KMS-11 (cell line): ENCODE data around the gene RASGEF1B.

Experiments
- H2AFZ ChIP-seq: fragments of 200-600 bp; sonication (generic); 2 replicates; pipeline ENCODE4 v1.6.1; 2016; ENCODE audit warnings: antibody characterized with exemption, mixed run types, low read depth
- H3K27ac ChIP-seq: fragments of 200-600 bp; sonication (generic); 2 replicates; pipeline ENCODE4 v1.6.1; 2016; ENCODE audit warnings: mild to moderate bottlenecking, mixed run types
- H3K27me3 ChIP-seq: fragments of 200-600 bp; sonication (generic); 2 replicates; pipeline ENCODE4 v1.6.1; 2017; ENCODE audit warnings: mild to moderate bottlenecking, low read depth, mixed run types, moderate library complexity; ENCODE audit not compliant: insufficient read depth
- H3K36me3 ChIP-seq: fragments of 200-600 bp; sonication (generic); 2 replicates; pipeline ENCODE4 v1.6.1; 2017; ENCODE audit warnings: mild to moderate bottlenecking, mixed run types; ENCODE audit not compliant: insufficient read depth
- H3K4me1 ChIP-seq: fragments of 200-600 bp; sonication (generic); 2 replicates; pipeline ENCODE4 v1.6.1; 2016; ENCODE audit warnings: mild to moderate bottlenecking, low read depth, mixed run types; ENCODE audit not compliant: poor library complexity, severe bottlenecking
- H3K4me2 ChIP-seq: fragments of 200-600 bp; sonication (generic); 2 replicates; pipeline ENCODE4 v1.7.0; 2016; ENCODE audit warnings: mild to moderate bottlenecking, mixed run types
- H3K4me3 ChIP-seq: fragments of 200-600 bp; sonication (generic); IDR thresholded peaks from 2 replicates; pipeline ENCODE4 v1.6.1; 2017; ENCODE audit warnings: low read depth, low read length, mixed read lengths; ENCODE audit not compliant: insufficient read depth
- H3K79me2 ChIP-seq: fragments of 200-600 bp; sonication (generic); 2 replicates; pipeline ENCODE4 v1.6.1; 2016; ENCODE audit warnings: low read depth, mixed run types; ENCODE audit not compliant: insufficient read depth
- H3K9ac ChIP-seq: fragments of 200-600 bp; sonication (generic); 2 replicates; pipeline ENCODE4 v1.6.1; 2016; ENCODE audit warnings: mild to moderate bottlenecking, mixed run types
- H4K20me1 ChIP-seq: fragments of 200-600 bp; sonication (generic); 2 replicates; pipeline ENCODE4 v1.6.1; 2016; ENCODE audit warnings: mild to moderate bottlenecking, mixed run types; ENCODE audit not compliant: insufficient read depth
- TF ChIP-seq, protein P1 (sequence below): fragments of 200-600 bp; sonication (generic); conservative IDR thresholded peaks from 2 replicates; pipeline ENCODE4 v1.6.1; 2017; ENCODE audit warnings: low read depth, mild to moderate bottlenecking, antibody characterized with exemption, low read length, moderate library complexity, mixed read lengths

The RASGEF1B gene

DNA sequence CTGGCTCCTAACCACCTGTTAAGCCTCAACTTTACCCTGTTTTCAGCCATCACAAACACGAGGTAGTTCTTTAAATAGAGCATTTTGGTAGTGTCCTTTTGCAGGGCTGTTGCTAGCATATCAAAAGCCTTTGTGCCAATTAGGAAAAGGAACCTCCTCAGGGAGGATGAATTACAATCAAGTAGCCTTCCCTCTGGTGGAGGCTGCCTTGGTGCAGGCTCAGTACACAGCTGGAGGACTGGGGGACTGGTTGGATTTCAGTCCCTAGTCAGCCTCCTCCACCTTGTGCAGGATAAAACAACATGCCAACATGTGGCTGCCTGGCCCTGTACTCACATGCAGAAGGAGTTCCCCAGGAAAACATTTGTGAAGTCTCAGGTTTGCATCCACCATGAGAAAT, 53.1 kb downstream of the RASGEF1B start:
- H2AFZ ChIP-seq = no peak overlapping the region
- no peaks in the 10 kb centered on the region for H4K20me1 ChIP-seq
- H3K9ac ChIP-seq = no peak overlapping the region
- H3K4me2 ChIP-seq = no peak overlapping the region
- H3K27ac ChIP-seq = no peak overlapping the region
- H3K27me3 ChIP-seq = no peaks in the 10 kb centered on the region
- H3K4me3 ChIP-seq = no peak overlapping the region
- H3K79me2 ChIP-seq = no peaks in the 10 kb centered on the region
- no peaks in the 10 kb centered on the region for H3K36me3 ChIP-seq
- H3K4me1 ChIP-seq = no peaks in the 10 kb centered on the region
- TF ChIP-seq, protein P1, sequence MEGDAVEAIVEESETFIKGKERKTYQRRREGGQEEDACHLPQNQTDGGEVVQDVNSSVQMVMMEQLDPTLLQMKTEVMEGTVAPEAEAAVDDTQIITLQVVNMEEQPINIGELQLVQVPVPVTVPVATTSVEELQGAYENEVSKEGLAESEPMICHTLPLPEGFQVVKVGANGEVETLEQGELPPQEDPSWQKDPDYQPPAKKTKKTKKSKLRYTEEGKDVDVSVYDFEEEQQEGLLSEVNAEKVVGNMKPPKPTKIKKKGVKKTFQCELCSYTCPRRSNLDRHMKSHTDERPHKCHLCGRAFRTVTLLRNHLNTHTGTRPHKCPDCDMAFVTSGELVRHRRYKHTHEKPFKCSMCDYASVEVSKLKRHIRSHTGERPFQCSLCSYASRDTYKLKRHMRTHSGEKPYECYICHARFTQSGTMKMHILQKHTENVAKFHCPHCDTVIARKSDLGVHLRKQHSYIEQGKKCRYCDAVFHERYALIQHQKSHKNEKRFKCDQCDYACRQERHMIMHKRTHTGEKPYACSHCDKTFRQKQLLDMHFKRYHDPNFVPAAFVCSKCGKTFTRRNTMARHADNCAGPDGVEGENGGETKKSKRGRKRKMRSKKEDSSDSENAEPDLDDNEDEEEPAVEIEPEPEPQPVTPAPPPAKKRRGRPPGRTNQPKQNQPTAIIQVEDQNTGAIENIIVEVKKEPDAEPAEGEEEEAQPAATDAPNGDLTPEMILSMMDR = no peak

DNA sequence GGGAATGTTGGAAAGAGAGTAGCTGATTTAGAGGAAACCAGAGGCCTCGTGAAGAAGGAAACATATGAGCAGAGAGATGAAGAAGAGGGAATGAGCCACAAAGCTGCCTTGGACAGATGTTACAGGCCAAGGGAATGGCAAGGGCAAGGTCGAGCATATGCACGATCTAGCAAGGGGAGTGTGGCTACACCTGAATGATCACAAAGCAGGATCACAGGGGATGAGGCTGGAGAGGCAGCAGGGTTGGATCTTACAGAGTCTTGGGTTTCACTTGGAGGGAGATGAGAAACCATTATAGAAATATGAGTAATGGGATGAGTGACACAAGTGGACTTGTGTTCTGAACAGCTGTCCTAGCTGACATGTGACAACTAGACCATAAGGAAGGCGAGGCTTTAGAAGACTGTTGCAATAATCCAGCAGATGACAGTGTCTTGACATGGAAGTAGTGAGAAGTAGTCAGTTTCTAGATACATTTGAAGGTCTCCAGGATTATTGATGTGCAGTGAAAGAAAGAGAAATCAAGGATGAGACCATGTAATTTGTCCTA, 58.7 kb downstream of the RASGEF1B start:
- no peak overlapping the region for H3K27ac ChIP-seq
- TF ChIP-seq, protein P1 = no peak
- H3K4me3 ChIP-seq = no peak overlapping the region
- H3K4me1 ChIP-seq = no peaks in the 10 kb centered on the region
- H4K20me1 ChIP-seq = no peaks in the 10 kb centered on the region
- H3K36me3 ChIP-seq = no peaks in the 10 kb centered on the region
- no peaks in the 10 kb centered on the region for H3K27me3 ChIP-seq
- no peaks in the 10 kb centered on the region for H3K79me2 ChIP-seq
- H2AFZ ChIP-seq = no peak overlapping the region
- no peak overlapping the region for H3K4me2 ChIP-seq
- H3K9ac ChIP-seq = no peak overlapping the region

GRCh38 chr4:81410680-81411079, 61.0 kb downstream of the RASGEF1B start:
- H4K20me1 ChIP-seq = no peaks in the 10 kb centered on the region
- peaks cover under 1% of the 10 kb centered on the region for H3K4me1 ChIP-seq
- H3K4me2 ChIP-seq = no peak overlapping the region
- no peak overlapping the region for H3K27ac ChIP-seq
- H3K9ac ChIP-seq = no peak overlapping the region
- H3K79me2 ChIP-seq = no peaks in the 10 kb centered on the region
- H2AFZ ChIP-seq = no peak overlapping the region
- TF ChIP-seq, protein P1 = no peak
- no peak overlapping the region for H3K4me3 ChIP-seq
- H3K36me3 ChIP-seq = no peaks in the 10 kb centered on the region
- no peaks in the 10 kb centered on the region for H3K27me3 ChIP-seq

GRCh38 chr4:81409836-81410235, 61.9 kb downstream of the RASGEF1B start:
- H3K4me3 ChIP-seq = no peak overlapping the region
- H3K4me1 ChIP-seq = peaks cover 4% of the 10 kb centered on the region
- H4K20me1 ChIP-seq = no peaks in the 10 kb centered on the region
- H3K4me2 ChIP-seq = no peak overlapping the region
- H2AFZ ChIP-seq = no peak overlapping the region
- no peaks in the 10 kb centered on the region for H3K36me3 ChIP-seq
- no peak overlapping the region for H3K9ac ChIP-seq
- no peaks in the 10 kb centered on the region for H3K27me3 ChIP-seq
- TF ChIP-seq, protein P1 = no peak
- no peak overlapping the region for H3K27ac ChIP-seq
- no peaks in the 10 kb centered on the region for H3K79me2 ChIP-seq
